Right lobe of liver (tissue), 4 donors: ENCODE results near the gene FOXI1.

Experiments used
- CTCF ChIP-seq, 4 donors: fragments of 200-600 bp in 3 of 4; fragments of 450-650 bp in 1 of 4; IDR thresholded peaks; one replicate each; pipeline versions ENCODE4 v1.5.1 to v1.8.0; 2016 to 2022; ENCODE audit warnings: antibody characterized with exemption in 4 of 4, mild to moderate bottlenecking in 2 of 4
- POLR2A ChIP-seq: fragments of 450-650 bp; IDR thresholded peaks from one replicate; pipeline ENCODE4 v1.6.1; 2017; ENCODE audit warnings: antibody characterized with exemption, mild to moderate bottlenecking
- donor health status: DM: no; HTN: no; CAD: no.
- donor health status: DM: no; HTN: no; CAD: no.
- donor health status: DM: no; HTN: yes; CAD: no.

DNA sequence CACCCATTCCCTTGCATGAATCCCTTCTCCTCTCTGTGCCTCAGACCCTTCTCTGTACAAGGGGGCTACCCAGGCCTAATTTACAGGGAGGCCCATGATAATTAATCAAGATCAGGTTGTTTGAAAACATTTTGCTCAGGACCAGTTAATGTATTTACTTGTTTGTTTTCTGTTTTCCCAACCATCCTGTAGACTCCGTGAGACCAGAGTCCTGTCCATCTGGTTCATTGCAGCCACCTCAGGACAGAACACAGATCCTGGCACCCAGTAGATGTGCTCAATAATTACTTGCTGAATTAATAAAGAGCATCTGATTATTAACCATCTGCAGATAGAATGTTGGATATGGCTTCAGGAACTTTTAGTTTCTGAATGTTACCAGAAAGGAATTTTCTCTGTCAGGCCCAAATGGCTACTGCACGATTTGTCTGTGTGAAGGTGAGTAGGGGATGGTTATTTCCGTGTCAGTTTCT lies 27.3 kb downstream of the FOXI1 start:
- TF ChIP-seq CTCF (IDR thresholded peaks at IDR 0.05): no peak
- no peak for TF ChIP-seq POLR2A
